Activated T-helper 17 cell treated with anti-CD3 and anti-CD28 coated beads, Interleukin-2, amount 50 U/mL, for 72 hours (primary cell): ENCODE measurements around the gene CREB5. TPM values are rescaled to one million over a fixed set of nuclear protein-coding genes. Genes with fewer than 3 reads are reported as not detected.

ENCODE experiments used
- ATAC-seq: fragments of 150-1000 bp; cut with Tn5 transposase; replicated peaks from 2 replicates; pipeline ENCODE4 v1.10.0; 2021; ENCODE audit warnings: mild to moderate bottlenecking, moderate library complexity
- H3K27ac Mint-ChIP-seq: one replicate; pipeline ENCODE4 v1.8.0; 2022; ENCODE audit warnings: mixed read lengths
- H3K27me3 Mint-ChIP-seq: one replicate; pipeline ENCODE4 v1.8.0; 2022; ENCODE audit warnings: mixed read lengths
- H3K36me3 Mint-ChIP-seq: one replicate; pipeline ENCODE4 v1.8.0; 2022; ENCODE audit warnings: low read depth, mild to moderate bottlenecking, mixed read lengths
- H3K4me1 Mint-ChIP-seq: one replicate; pipeline ENCODE4 v1.8.0; 2022; ENCODE audit warnings: mixed read lengths
- H3K4me3 Mint-ChIP-seq: one replicate; pipeline ENCODE4 v1.8.0; 2022; ENCODE audit warnings: mild to moderate bottlenecking, mixed read lengths
- H3K9me3 Mint-ChIP-seq: one replicate; pipeline ENCODE4 v1.8.0; 2022; ENCODE audit warnings: mixed read lengths
- total RNA-seq, 2 donors: library from RNA; stranded (reverse); gene quantifications; one replicate each; pipeline ENCODE4 v1.2.3, GENCODE V29; 2022

The CREB5 gene
- total RNA-seq, 2 donors from 2014 or later, result 0.02 TPM; not detected in 1

- Mint-ChIP-seq H3K9me3 (peaks cover 4% of the 10 kb centered on the region), H3K27me3 (peaks cover 12% of the 10 kb centered on the region), H3K36me3 (no peaks in the 10 kb centered on the region), H3K27ac (no peak overlapping the region), H3K4me3 (no peak overlapping the region), H3K4me1 (no peaks in the 10 kb centered on the region)
- ATAC-seq, result no peak
These were observed 75.9 kb downstream of the CREB5 start for GRCh38 chr7:28488061-28488791.

- H3K27ac Mint-ChIP-seq, result no peak overlapping the region
- H3K27me3 Mint-ChIP-seq, result peaks cover 12% of the 10 kb centered on the region
- H3K4me3 Mint-ChIP-seq, result no peak overlapping the region
- no peak for ATAC-seq
- H3K4me1 Mint-ChIP-seq, result no peaks in the 10 kb centered on the region
- no peaks in the 10 kb centered on the region for H3K36me3 Mint-ChIP-seq
- peaks cover 4% of the 10 kb centered on the region for H3K9me3 Mint-ChIP-seq
These were observed 78.5 kb downstream of the CREB5 start for GRCh38 chr7:28490831-28491230.

- Mint-ChIP-seq H3K27me3 (peaks cover 12% of the 10 kb centered on the region), H3K27ac (no peak overlapping the region), H3K4me1 (no peaks in the 10 kb centered on the region), H3K36me3 (no peaks in the 10 kb centered on the region), H3K4me3 (no peak overlapping the region), H3K9me3 (peaks cover 4% of the 10 kb centered on the region)
- ATAC-seq, result no peak
These were observed 81.2 kb downstream of the CREB5 start for GRCh38 chr7:28493477-28493876.

GRCh38 chr7:28497009-28497408 is 84.7 kb downstream of the CREB5 start:
- ATAC-seq, result no peak
- H3K4me1 Mint-ChIP-seq, result no peaks in the 10 kb centered on the region

GRCh38 chr7:28498636-28499035 is 86.3 kb downstream of the CREB5 start:
- no peaks in the 10 kb centered on the region for H3K36me3 Mint-ChIP-seq
- no peak overlapping the region for H3K4me3 Mint-ChIP-seq
- H3K27me3 Mint-ChIP-seq, result peaks cover 5% of the 10 kb centered on the region
- ATAC-seq, result no peak
- H3K9me3 Mint-ChIP-seq, result peaks cover 3% of the 10 kb centered on the region
- H3K4me1 Mint-ChIP-seq, result no peaks in the 10 kb centered on the region
- H3K27ac Mint-ChIP-seq, result no peak overlapping the region

More at GRCh38 chr7:28497009-28497408, 84.7 kb downstream of the CREB5 start:
- no peaks in the 10 kb centered on the region for H3K36me3 Mint-ChIP-seq
- H3K4me3 Mint-ChIP-seq, result no peak overlapping the region
- peaks cover 5% of the 10 kb centered on the region for H3K27me3 Mint-ChIP-seq
- H3K9me3 Mint-ChIP-seq, result peaks cover 3% of the 10 kb centered on the region
- H3K27ac Mint-ChIP-seq, result no peak overlapping the region

GRCh38 chr7:28500138-28500537 is 87.8 kb downstream of the CREB5 start:
- Mint-ChIP-seq H3K9me3 (peaks cover 6% of the 10 kb centered on the region), H3K36me3 (no peaks in the 10 kb centered on the region), H3K4me3 (no peak overlapping the region), H3K4me1 (no peaks in the 10 kb centered on the region), H3K27me3 (peaks cover 8% of the 10 kb centered on the region), H3K27ac (no peak overlapping the region)
- no peak for ATAC-seq

- no peak for ATAC-seq
- peaks cover 8% of the 10 kb centered on the region for H3K27me3 Mint-ChIP-seq
- no peak overlapping the region for H3K27ac Mint-ChIP-seq
- no peaks in the 10 kb centered on the region for H3K4me1 Mint-ChIP-seq
- H3K9me3 Mint-ChIP-seq, result peaks cover 6% of the 10 kb centered on the region
- no peaks in the 10 kb centered on the region for H3K36me3 Mint-ChIP-seq
- H3K4me3 Mint-ChIP-seq, result no peak overlapping the region
These were observed 90.1 kb downstream of the CREB5 start for GRCh38 chr7:28502408-28502807.

- Mint-ChIP-seq H3K36me3 (no peaks in the 10 kb centered on the region), H3K4me3 (no peak overlapping the region), H3K27me3 (peaks cover 8% of the 10 kb centered on the region), H3K27ac (no peak overlapping the region), H3K9me3 (peaks cover 6% of the 10 kb centered on the region), H3K4me1 (no peaks in the 10 kb centered on the region)
- no peak for ATAC-seq
These were observed 91.1 kb downstream of the CREB5 start for GRCh38 chr7:28503396-28503795.

- no peaks in the 10 kb centered on the region for H3K36me3 Mint-ChIP-seq
- H3K4me3 Mint-ChIP-seq, result no peak overlapping the region
- peaks cover 8% of the 10 kb centered on the region for H3K27me3 Mint-ChIP-seq
- no peak for ATAC-seq
- no peaks in the 10 kb centered on the region for H3K4me1 Mint-ChIP-seq
- H3K9me3 Mint-ChIP-seq, result peaks cover 6% of the 10 kb centered on the region
- H3K27ac Mint-ChIP-seq, result no peak overlapping the region
These were observed 92.7 kb downstream of the CREB5 start for GRCh38 chr7:28505014-28505413.

GRCh38 chr7:28505867-28506266 is 93.5 kb downstream of the CREB5 start:
- no peaks in the 10 kb centered on the region for H3K4me1 Mint-ChIP-seq
- H3K27ac Mint-ChIP-seq, result no peak overlapping the region
- H3K27me3 Mint-ChIP-seq, result peaks cover 13% of the 10 kb centered on the region
- H3K9me3 Mint-ChIP-seq, result peaks cover 6% of the 10 kb centered on the region
- H3K4me3 Mint-ChIP-seq, result no peak overlapping the region
- H3K36me3 Mint-ChIP-seq, result no peaks in the 10 kb centered on the region
- no peak for ATAC-seq

GRCh38 chr7:28507525-28508282 is 95.4 kb downstream of the CREB5 start:
- Mint-ChIP-seq H3K27me3 (peaks cover 15% of the 10 kb centered on the region), H3K4me3 (no peak overlapping the region)

GRCh38 chr7:28509251-28510025 is 97.1 kb downstream of the CREB5 start:
- ATAC-seq, result no peak
- Mint-ChIP-seq H3K4me1 (no peaks in the 10 kb centered on the region), H3K27ac (no peak overlapping the region), H3K9me3 (no peaks in the 10 kb centered on the region), H3K4me3 (no peak overlapping the region), H3K36me3 (no peaks in the 10 kb centered on the region), H3K27me3 (peaks cover 17% of the 10 kb centered on the region)

More at GRCh38 chr7:28507525-28508282, 95.4 kb downstream of the CREB5 start:
- no peak for ATAC-seq
- H3K27ac Mint-ChIP-seq, result no peak overlapping the region
- no peaks in the 10 kb centered on the region for H3K36me3 Mint-ChIP-seq
- peaks cover 3% of the 10 kb centered on the region for H3K9me3 Mint-ChIP-seq
- H3K4me1 Mint-ChIP-seq, result no peaks in the 10 kb centered on the region

- no peak overlapping the region for H3K27ac Mint-ChIP-seq
- no peaks in the 10 kb centered on the region for H3K36me3 Mint-ChIP-seq
- H3K9me3 Mint-ChIP-seq, result no peaks in the 10 kb centered on the region
- H3K27me3 Mint-ChIP-seq, result peaks cover 17% of the 10 kb centered on the region
- ATAC-seq, result no peak
- H3K4me3 Mint-ChIP-seq, result no peak overlapping the region
- H3K4me1 Mint-ChIP-seq, result no peaks in the 10 kb centered on the region
These were observed 97.7 kb downstream of the CREB5 start for GRCh38 chr7:28510026-28510369.

- no peaks in the 10 kb centered on the region for H3K9me3 Mint-ChIP-seq
- no peak for ATAC-seq
- no peaks in the 10 kb centered on the region for H3K36me3 Mint-ChIP-seq
- peaks cover 20% of the 10 kb centered on the region for H3K27me3 Mint-ChIP-seq
- H3K27ac Mint-ChIP-seq, result no peak overlapping the region
- no peak overlapping the region for H3K4me3 Mint-ChIP-seq
- no peaks in the 10 kb centered on the region for H3K4me1 Mint-ChIP-seq
These were observed 100.5 kb downstream of the CREB5 start for GRCh38 chr7:28512668-28513440.
